T-helper 9 cell (primary cell): ENCODE measurements around the gene KCTD19.

Source experiments
- DNase-seq: peaks from one replicate; pipeline ENCODE4 v3.0.0-alpha.2; 2020

KCTD19 gene

GRCh38 chr16:67312719-67313118 lies 13.8 kb downstream of the KCTD19 start:
- no peak for DNase-seq

DNA sequence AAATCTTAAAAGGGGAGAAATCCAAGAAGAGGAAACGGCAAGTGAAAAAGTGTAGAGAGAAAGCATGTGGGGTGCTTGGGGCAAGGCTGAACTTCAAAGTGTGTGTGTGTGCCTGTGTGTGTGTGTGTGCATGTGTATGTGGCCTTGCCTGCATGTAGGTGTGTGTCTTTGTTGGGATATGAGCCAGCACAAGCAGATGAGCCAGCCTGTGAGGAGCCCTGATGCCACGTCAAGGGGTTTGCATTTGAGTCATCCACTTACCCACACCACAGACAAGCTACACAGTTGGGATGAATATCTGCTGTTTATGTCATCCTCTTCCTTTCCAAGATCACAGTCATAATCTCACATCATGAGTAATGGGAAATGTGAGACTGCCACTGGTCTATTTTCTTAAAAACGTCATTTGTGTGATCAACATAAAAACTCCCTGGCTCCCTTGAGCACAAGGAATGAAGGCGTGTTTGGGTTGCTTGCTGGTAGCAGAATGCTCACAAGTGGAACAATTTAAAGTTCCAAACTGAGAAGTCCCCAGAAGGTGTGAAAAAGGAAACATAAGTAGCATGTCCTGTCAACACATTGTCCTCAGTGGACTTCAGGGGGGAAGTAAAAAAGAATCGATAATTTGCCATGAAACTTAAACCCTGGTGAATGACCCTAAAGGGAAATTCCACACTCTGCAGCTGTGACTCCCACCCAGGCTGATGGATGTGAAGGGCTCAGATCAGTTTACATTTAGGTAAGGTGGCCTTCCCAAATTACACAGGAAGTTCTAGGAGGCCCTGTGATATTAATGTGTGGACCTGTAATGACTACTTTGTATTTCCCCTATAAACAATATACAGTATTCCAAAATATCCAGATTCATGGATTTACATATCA lies 14.7 kb downstream of the KCTD19 start:
- DNase-seq, result no peak

GRCh38 chr16:67310561-67310960 lies 16.0 kb downstream of the KCTD19 start:
- DNase-seq, result no peak

- DNase-seq, result no peak
These were observed 21.1 kb downstream of the KCTD19 start for GRCh38 chr16:67305216-67306071.

GRCh38 chr16:67304020-67304419 lies 22.5 kb downstream of the KCTD19 start:
- DNase-seq, result no peak

DNA sequence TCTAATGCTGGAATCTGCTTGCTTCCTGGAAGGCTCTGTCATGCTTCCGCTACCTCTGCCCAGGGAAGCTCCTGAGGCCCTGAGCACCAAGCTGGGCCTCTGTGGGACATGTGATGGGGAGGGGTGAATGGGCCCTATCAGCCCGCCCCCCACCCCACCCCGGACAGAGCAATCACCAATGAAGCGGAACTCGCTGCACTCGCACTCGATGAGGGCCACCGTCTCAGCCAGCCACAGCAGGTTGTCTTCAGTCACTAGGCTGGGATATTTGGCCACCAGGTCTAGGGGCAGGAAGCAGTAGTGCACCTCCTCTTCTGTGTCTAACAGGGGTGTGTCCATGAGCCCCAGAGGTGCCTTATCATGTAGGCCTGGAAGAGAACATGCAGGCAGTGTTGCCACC lies 23.6 kb downstream of the KCTD19 start:
- no peak for DNase-seq

GRCh38 chr16:67302076-67302475 lies 24.5 kb downstream of the KCTD19 start:
- DNase-seq, result no peak

DNA sequence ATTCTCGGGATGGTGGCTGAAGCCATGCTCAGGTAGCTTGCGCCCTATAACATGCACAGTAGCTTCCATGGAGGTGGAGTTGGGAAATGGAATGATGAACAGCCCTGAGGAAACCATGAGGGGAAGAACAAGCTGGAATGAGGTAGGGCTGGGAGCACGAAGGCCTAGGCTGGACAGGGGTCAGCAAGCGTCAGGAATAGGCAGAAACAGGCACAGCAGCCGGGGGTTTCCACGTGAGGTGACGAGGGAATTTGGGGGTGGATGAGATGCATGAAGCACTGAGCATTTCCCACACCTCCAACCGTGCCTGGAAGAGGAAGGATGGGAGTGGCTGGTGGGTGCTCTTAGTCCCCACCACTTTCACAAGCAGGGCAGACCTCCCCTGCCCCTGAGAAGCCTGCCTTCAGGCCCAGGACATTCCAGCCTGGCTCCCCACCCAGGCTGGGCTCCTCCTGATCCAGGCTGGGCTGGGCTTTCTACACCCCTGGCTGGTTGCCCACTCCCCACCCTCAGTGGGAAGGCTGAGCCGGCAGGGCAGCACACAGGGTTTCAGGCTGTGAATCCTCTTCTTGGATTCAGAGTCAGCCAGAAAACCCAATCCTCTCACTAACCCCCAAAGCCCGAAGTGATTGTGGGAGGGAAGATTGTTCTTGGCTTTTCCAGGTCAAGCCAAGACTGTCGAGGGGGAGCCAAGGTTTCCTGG lies 25.3 kb downstream of the KCTD19 start:
- DNase-seq, result no peak

DNA sequence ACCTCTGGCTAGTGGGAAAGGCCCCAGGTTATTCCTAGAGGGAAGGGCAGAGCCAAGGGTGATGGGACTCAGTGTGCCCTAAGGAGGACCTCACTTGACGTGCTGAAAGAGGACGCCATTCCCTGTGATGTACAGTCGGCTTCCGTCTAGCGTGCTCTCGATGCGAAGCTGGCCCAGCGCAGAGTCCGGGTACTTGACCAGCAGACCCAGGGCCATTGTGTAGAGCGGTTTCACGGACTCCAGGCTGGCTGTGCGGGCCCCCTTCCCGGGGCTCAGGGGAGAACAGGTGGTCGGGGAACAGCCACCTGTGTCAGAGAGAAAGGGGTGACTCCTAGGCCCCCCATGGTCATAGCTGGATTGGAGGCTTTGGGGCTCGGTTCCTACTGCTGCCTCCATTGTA lies 27.3 kb downstream of the KCTD19 start:
- DNase-seq, result no peak

GRCh38 chr16:67298277-67298676 lies 28.3 kb downstream of the KCTD19 start:
- DNase-seq, result no peak

- DNase-seq, result no peak
These were observed 30.1 kb downstream of the KCTD19 start for GRCh38 chr16:67296420-67296819.

DNA sequence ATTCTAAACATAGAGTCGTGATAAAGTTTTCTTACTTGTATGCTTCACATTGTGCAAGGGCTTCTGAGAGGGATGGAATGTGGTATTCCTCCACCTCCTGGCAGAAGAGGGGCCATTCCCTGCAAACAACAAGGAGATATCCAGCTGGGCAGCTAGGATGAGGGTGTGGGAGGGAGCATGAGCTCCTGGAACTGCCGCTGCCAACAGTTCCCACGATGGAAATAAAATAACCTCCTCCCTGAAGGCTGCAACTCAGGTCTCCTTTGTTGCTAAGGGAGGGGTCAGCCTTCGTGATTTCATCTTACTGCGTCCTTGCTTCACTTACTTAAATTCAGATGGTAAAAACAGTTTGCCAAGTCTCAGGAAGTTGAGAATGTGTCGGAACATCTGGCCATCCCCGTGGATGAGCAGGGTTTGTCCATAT lies 31.6 kb downstream of the KCTD19 start:
- DNase-seq, result no peak

DNA sequence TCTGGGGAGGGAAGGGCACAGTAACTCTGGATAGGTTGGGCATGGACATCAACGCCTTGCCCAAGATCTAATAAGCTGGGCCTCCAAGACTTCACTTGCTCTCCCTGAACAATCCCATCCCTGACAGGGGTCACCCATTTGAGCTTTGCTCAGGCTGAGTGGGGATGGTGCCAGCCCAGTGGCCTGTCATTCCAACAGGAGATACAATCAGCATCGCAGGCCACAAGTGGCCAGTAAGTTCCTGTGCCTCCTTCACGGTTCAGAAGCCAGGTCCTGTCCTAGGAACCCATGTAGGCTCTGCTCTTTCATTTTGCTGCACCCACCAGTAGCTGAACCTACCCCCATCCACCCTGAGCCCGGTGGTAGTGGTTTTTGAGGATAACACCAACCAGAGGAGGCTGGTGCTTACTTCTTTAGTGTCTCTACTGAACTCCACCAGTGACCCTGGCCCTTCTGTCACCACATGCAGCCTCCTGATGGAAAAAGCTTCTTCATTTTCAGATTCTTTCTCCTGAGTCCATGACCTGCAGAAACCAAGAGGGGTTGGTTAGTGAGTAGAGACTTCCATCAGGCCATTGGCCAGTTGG lies 32.3 kb downstream of the KCTD19 start:
- DNase-seq, result no peak

- DNase-seq, result no peak
These were observed 35.1 kb downstream of the KCTD19 start for GRCh38 chr16:67291461-67291860.

DNA sequence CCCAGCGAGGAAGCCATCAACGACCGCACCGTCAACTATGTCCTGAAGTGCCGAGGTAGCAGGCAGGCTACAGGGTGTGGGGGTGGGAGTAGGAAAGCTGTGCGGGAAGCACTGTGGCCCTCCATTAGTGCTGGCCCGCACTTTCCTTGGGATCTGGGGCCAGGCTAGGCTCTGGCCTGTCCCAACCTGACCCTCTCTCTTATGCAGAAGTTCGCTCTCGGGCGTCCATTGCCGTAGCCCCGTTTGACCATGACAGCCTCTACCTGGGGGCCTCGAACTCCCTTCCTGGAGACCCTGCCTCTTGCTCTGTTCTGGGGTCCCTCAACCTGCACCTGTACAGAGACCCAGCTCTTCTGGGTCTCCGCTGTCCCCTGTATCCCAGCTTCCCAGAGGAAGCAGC lies 38.6 kb downstream of the KCTD19 start:
- no peak for DNase-seq

GRCh38 chr16:67286441-67287235 lies 39.9 kb downstream of the KCTD19 start:
- DNase-seq, result no peak

DNA sequence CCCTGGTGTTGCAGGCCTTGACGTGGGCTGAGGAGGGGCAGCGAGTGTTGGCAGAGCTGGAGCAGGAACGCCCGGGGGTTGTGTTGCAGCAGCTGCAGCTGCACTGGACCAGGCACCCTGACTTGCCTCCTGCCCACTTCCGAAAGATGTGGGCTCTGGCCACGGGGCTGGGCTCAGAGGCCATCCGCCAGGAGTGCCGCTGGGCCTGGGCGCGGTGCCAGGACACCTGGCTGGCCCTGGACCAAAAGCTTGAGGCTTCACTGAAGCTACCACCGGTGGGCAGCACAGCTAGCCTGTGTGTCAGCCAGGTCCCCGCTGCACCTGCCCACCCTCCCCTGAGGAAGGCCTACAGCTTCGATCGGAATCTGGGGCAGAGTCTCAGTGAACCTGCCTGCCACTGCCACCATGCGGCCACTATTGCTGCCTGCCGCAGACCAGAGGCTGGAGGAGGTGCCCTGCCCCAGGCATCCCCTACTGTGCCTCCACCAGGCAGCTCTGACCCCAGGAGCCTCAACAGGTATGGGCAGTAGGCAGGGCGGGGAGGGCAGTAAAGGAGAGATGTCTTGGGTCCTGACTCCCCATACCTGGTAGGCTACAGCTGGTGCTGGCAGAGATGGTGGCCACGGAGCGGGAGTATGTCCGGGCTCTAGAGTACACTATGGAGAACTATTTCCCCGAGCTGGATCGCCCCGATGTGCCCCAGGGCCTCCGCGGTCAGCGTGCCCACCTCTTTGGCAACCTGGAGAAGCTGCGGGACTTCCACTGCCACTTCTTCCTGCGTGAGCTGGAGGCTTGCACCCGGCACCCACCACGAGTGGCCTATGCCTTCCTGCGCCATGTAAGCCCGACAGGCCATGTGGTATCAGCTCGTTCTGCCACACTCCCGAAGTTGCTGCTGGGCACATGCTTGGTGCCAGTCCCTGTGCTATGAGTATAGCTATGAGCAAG lies 41.6 kb downstream of the KCTD19 start:
- no peak for DNase-seq

- no peak for DNase-seq
These were observed 42.5 kb downstream of the KCTD19 start for GRCh38 chr16:67283826-67284555.

DNA sequence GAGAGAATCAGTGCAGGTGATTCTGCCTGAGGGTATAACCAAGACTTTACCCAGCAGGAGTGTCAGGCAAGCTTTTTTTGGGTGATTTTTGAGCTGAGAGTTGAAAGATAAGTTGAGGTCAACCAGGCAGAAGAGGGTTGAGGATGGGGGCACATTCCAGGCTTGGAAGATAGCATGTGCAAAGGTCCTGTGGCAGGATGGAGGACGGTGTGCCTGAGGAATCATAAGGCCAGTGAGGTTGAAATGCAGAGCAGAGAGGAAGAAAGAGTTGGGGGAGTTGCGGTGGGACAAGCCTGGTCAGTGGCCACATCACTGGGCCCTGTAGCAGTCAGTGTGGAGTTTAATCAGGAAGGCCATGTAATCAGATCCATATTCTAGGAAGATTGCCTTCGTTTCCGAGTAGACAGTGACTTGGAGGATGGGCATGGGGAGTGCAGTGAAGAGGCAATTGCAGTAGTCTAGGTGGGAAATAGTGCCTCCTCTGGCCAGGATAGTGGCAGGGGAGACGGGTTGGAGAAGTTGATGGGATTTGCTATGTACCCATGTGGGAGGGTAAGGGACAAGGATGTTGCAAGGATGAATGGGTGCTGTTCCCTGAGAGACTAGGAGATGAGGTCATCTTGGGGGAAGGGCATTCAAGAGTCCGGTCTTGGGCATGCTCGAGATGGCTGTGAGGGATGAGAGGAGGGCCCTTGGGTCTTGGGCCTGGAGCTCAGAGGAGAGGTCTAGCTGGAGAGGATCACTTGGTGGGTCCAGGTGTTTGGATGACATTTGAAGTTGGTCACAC lies 43.3 kb downstream of the KCTD19 start:
- no peak for DNase-seq
